Esophagus squamous epithelium (tissue), 4 donors: Measurements from ENCODE around the gene DAPK2.

Source experiments
- CTCF ChIP-seq, 6 experiments: fragments of 450-650 bp in 4 of 6; fragments of 200-600 bp in 2 of 6; sonication (generic) in 2 of 6; IDR thresholded peaks; one replicate each; pipeline ENCODE4 v1.5.1; 2016 to 2019; ENCODE audit warnings: antibody characterized with exemption in 6 of 6, mild to moderate bottlenecking in 4 of 6, moderate library complexity in 4 of 6
- POLR2A ChIP-seq, 4 donors: fragments of 450-650 bp; IDR thresholded peaks; one replicate each; pipeline ENCODE4 v1.6.1; 2017; ENCODE audit warnings: antibody characterized with exemption in 4 of 4, mild to moderate bottlenecking in 4 of 4, moderate library complexity in 3 of 4

- TF ChIP-seq CTCF (IDR thresholded peaks at IDR 0.05) (no peak), POLR2A (IDR thresholded peaks at IDR 0.05) (no peak)
Measured at GRCh38 chr15:63930034-63930433, 116.3 kb downstream of the DAPK2 start.
